NB4 (cell line): ENCODE data around the gene PODNL1.

Experiments used
- CTCF ChIP-seq: IDR thresholded peaks from one replicate; pipeline ENCODE4 v1.5.1; 2012; ENCODE audit warnings: low read depth, low read length
- POLR2A ChIP-seq: IDR thresholded peaks from 2 replicates; pipeline ENCODE4 v1.6.1; 2011; ENCODE audit warnings: mild to moderate bottlenecking; ENCODE audit not compliant: insufficient read length; ENCODE audit errors: extremely low read depth

DNA sequence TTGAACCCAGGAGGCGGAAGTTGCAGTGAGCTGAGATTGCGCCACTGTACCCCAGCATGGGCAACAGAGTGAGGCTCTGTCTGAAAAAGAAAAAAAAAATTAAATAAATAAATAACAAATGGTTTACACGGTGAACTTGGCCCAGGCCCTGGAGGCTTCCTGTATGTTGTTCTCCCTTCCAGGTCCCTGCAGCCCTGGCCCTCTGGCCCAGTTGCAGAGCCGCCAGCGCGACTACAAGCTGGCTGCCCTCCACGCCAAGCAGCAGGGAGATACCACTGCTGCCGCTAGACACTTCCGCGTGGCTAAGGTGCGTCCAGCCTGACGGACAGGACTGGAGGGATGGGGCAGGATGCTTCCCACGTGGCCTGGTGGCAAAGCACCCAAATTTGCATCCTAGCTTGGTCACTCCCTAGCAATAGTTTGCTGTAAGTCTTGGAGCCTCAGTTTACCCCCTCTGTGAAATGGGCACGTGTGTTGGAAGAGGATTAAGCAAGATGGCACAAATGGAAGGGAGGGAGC lies 20.3 kb downstream of the PODNL1 start:
- TF ChIP-seq CTCF (no peak), POLR2A (no peak)
